Measurements from ENCODE around the gene SPTB.

SPTB gene

GRCh38 chr14:64704143-64704742 is 175.5 kb downstream of the SPTB start, which contains the start of gene PLEKHG3:
TSS of gene PLEKHG3 (plus strand) at chr14:64704424. CDS start at chr14:64727632, 23,208 bp downstream.
- DNase-seq = peak; percentile 96

- DNase-seq = no peak
Measured at GRCh38 chr14:64703395-64704142, 176.1 kb downstream of the SPTB start.

GRCh38 chr14:64702493-64703394 is 177.0 kb downstream of the SPTB start:
- DNase-seq = peak; percentile 92

GRCh38 chr14:64701660-64702059 is 178.0 kb downstream of the SPTB start:
- peak; percentile 77 for DNase-seq

GRCh38 chr14:64700894-64701293 is 178.8 kb downstream of the SPTB start:
- no peak for DNase-seq

GRCh38 chr14:64700290-64700689 is 179.4 kb downstream of the SPTB start:
- DNase-seq = no peak

GRCh38 chr14:64698903-64699302 is 180.8 kb downstream of the SPTB start:
- peak; percentile 28 for DNase-seq

GRCh38 chr14:64696355-64696857 is 183.3 kb downstream of the SPTB start:
- DNase-seq = peak; percentile 76
